HEK293T (cell line): ENCODE measurements around the gene ARAP1.

ENCODE experiments used
- CTBP1 ChIP-seq: fragments of 450-650 bp; IDR thresholded peaks from 2 replicates; pipeline ENCODE4 v1.6.1; 2016; ENCODE audit warnings: borderline replicate concordance
- FOXA1 ChIP-seq: fragments of 450-650 bp; IDR thresholded peaks from 2 replicates; pipeline ENCODE4 v1.6.1; 2016; ENCODE audit warnings: mild to moderate bottlenecking
- L3MBTL2 ChIP-seq: fragments of 450-650 bp; conservative IDR thresholded peaks from 2 replicates; pipeline ENCODE4 v1.6.1; 2016; ENCODE audit warnings: mild to moderate bottlenecking
- NFRKB ChIP-seq: fragments of 450-650 bp; IDR thresholded peaks from 2 replicates; pipeline ENCODE4 v1.6.1; 2016; ENCODE audit warnings: mild to moderate bottlenecking, moderate library complexity
- SP1 ChIP-seq: fragments of 450-650 bp; IDR thresholded peaks from 2 replicates; pipeline ENCODE4 v1.6.1; 2017
- TARDBP ChIP-seq: fragments of 450-650 bp; IDR thresholded peaks from 2 replicates; pipeline ENCODE4 v1.6.1; 2016
- ZNF384 ChIP-seq: fragments of 450-650 bp; IDR thresholded peaks from 2 replicates; pipeline ENCODE4 v1.6.1; 2016

GRCh38 chr11:72722050-72722748, 30.0 kb downstream of the ARAP1 start:
- no peak for TF ChIP-seq NFRKB
- no peak for TF ChIP-seq TARDBP
- TF ChIP-seq SP1 = no peak
- no peak for TF ChIP-seq CTBP1
- TF ChIP-seq L3MBTL2 = no peak
- TF ChIP-seq ZNF384 = no peak
- TF ChIP-seq FOXA1 = no peak
